Endothelial cell of hepatic sinusoid (primary cell): ENCODE results near the gene FBXO40.
"Not testable (repeated sequence)": the region's sequence is repeated elsewhere in the genome, so short reads cannot be mapped to it uniquely, and the experiment has no call there.

ENCODE experiments used
- in situ Hi-C: cut with HindIII; loops from 2 replicates; pipeline ENCODE4 v1.10.0; 2017; ENCODE audit warnings: low sequenced_read_pairs

FBXO40 gene

DNA sequence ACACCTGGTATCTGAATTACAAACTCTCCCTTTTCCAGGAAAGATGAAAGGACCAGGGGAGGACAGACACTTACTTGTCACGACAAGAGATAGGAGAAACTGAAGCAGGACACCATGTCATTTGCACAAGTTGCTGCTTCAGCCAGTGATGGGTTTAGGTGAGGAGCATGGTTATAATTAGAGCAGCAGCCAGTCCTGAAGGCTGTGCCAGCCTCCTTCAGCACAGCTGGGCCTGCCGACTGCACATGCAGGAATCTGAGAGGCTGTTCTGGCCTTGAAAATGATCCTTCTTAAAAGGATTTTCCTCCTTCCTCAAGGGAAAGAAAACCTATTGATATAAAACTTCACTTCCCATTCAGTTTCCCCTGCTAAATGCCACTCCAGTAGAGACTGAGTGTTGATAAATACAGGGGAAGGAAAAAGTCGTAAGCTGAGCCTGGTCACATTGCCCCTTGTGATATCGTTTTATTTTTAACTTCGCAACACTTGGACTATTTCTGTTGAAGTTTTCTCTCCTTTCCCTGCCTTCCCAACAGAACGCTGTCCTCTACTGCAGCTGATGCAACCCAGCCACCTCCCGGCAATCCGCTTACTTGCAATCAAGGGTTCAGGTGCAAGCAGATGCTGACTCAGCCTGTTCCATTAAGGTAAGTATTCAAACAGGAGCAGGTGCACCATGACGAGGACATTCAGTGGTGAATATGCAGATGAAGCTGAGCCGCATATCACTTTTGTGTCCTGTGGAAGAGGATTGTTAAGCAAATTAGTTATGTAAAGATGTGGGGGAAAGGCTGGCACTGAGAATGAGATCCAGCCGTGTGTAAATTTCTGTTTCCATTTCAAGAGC lies at the start of gene FBXO40:
Gene FBXO40, plus strand, starts transcription at position 524 of the 847 bp plus-strand sequence. CDS start 27,197 bp downstream, outside the sequence.
- in situ Hi-C loops: no loop called here

GRCh38 chr3:121545049-121545573 lies 48.1 kb upstream of the FBXO40 start:
- in situ Hi-C loops: no loop called here

GRCh38 chr3:121545574-121546455 lies 47.4 kb upstream of the FBXO40 start, which contains the start of gene POLQ:
POLQ (minus strand) TSS chr3:121545988; CDS start chr3:121545877, 111 bp downstream.
- in situ Hi-C loops: no loop called here

DNA sequence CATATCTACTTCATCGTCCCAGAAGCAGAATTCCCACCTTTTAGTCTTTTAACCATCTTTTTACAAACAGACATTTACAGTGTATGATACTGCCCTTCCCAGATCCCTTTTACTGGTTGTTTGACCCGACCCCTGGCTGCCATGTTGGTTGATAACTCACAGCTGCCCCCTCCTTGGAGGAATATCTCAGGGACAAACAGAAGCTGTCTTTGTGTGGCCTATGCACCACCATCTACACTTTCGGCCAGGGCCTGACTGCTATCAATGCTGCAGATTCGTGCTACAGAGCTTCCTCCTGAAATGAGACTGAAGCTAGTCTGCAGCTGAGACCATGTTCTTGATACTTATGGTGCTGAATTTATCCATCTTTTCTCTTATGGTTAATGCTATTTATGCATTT lies 40.8 kb upstream of the FBXO40 start:
- in situ Hi-C loops: loop anchor here (10.0 kb wide), 1 partner anchor 52 kb away; no protein-coding TSS in a partner anchor

GRCh38 chr3:121552797-121553196 lies 40.4 kb upstream of the FBXO40 start:
- in situ Hi-C loops: loop anchor here (10.0 kb wide), 1 partner anchor 52 kb away; no protein-coding TSS in a partner anchor

DNA sequence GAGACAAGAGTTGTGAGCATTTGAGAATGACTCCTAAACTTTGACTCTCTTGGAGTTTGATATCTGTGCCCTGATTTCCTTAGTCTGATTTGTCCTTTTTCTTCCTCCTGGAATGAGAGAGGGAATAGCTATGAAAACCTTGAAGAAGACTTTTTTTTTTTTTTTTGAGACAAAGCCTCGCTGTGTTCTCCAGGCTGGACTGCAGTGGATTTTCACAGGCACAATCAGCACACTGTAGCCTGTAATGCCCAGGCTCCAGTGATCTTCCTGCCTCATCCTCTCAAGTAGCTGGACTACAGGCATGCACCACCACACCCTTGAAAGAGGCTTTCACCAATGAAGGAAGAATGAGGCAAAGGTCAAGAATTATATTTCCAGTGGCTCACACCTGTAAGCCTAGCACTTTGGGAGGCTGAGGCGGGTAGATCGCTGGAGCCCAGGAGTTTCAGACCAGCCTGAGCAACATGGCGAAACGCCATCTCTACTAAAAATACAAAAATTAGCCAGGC lies 35.7 kb upstream of the FBXO40 start:
- in situ Hi-C loops: loop anchor here (10.0 kb wide), 1 partner anchor 47 kb away; no protein-coding TSS in a partner anchor

GRCh38 chr3:121562148-121562547 lies 31.0 kb upstream of the FBXO40 start:
- in situ Hi-C loops: no loop called here

DNA sequence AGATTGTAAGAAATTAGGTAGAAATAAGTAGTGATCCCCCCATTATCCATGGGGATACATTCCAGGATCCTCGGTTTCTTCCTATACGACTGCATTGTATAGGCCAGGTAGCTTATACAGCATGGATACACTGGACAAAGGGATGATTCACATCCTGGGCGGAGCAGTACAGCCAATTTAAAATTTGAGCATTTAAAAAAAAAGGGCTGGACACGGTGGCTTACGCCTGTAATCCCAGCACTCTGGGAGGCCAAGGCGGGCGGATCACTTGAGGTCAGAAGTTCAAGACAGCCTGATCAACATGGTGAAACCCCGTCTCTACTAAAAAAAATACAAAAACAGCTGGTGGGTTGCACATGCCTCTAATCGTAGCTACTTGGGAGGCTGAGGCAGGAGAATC lies 26.4 kb upstream of the FBXO40 start:
- in situ Hi-C loops: no loop called here

DNA sequence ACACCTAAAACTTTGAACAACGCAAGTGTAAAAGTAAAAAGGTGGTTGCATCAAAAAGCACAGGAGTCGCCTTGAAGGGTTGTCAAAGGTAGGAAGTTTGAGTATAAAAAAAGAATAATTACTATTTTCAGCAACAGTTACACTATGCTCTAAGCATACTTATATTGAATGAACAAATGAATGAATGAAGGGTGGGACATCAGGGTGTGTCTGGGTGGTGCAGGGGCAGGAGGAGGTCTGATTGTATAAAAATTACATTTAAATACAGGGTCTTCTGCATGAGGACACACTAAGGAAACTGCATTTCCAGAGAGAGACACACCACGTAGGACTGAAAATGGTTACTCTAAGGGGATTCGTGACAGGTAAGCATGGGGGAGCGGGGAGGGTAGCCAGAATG lies 25.5 kb upstream of the FBXO40 start, which contains the start of gene ARGFX:
Gene ARGFX, plus strand, starts transcription at position 301 of the 400 bp plus-strand sequence. CDS start 2,765 bp downstream, outside the sequence.
- in situ Hi-C loops: no loop called here

DNA sequence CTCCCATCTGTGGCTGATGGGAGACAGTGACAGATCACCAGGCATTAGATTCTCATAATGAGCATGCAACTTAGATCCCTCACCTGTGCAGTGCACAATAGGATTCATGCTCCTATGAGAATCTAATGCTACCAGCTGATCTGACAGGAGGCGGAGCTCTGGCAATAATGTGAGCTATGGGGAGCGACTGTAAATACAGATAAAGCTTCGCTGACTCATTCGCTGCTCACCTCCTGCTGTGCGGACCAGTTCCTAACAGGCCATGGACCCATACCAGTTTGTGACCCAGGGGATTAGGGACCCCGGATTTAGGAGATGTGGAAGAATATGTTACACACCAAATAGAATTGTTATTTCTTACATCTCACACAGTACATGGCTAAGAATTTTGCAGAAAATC lies 18.7 kb upstream of the FBXO40 start:
- in situ Hi-C loops: no loop called here

- in situ Hi-C loops: no loop called here
Observed at GRCh38 chr3:121581691-121582090, 11.5 kb upstream of the FBXO40 start.

DNA sequence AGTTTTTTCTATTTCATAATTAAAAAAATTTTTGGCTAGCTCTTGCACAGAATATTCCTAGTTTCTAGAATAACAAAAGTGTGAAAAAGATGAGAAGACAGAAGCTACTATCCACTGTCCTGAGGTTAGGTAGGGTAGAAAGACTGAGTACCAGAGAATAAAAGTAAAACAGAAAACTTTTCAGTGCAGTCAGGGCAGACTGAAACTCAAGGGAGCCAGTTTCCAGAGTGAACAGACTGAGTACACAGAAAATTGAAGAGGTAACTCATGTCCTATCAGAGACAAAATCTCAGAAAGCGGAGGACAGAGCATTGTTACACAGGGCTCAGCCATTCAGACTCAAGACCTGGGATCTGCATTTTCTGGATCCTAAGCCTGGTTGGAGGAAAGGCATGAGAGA lies 8.8 kb upstream of the FBXO40 start:
- in situ Hi-C loops: no loop called here

DNA sequence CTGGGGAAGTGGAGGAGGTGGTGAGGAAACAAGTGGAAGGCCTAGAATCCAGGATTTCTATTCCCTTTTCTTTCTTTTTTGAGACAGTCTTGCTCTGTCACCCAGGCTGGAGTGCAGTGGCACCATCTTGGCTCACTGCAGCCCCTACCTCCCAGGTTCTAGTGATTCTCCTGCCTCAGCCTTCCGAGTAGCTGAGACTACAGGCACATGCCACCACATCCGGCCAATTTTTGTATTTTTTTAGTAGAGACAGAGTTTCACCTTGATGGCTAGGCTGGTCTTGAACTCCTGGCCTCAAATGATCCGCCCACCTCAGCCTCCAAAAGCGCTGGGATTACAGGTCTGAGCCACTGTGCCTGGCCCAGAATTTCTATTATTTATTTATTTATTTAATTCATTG lies 627 bp downstream of the FBXO40 start:
- in situ Hi-C loops: not testable (repeated sequence)

DNA sequence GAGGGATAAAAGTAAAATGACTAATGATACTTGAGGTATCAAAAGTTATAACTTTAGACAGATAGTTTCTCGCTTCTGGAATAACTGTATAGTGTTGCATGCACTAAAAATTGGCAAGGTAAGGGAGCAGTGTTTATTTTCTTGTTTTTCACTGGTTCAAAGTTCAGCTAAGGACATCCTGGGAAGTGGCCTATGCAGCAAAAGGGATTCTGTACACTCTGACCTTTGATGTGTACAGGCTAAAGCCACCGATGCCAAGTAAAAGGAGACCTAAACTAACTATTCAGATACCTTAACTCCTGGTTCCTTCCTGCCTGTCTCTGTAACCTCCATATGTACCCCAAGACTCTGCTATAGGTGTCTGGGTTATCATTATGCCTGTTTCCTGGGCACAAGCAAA lies 1.7 kb downstream of the FBXO40 start:
- in situ Hi-C loops: no loop called here

GRCh38 chr3:121595765-121596406 lies 2.7 kb downstream of the FBXO40 start:
- in situ Hi-C loops: no loop called here

- in situ Hi-C loops: no loop called here
Observed at GRCh38 chr3:121598564-121598963, 5.4 kb downstream of the FBXO40 start.

DNA sequence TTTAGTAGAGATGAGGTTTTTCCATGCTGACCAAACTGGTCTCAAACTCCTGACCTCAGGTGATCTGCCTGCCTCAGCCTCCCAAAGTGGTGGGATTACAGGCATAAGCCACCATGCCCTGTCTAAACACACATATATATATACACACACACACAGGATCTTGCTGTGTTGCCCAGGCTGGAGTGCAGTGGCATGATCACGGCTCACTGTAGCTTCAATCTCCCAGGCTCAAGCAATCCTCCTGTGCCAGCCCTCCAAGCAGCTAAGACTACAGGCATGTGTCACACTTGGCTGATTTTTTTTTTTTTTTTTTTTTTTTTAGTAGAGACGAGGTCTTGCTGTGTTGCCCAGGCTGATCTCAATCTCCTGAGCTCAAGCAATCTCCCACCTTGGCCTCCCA lies 6.7 kb downstream of the FBXO40 start:
- in situ Hi-C loops: loop anchor here (10.0 kb wide), 1 partner anchor 45 kb away; no protein-coding TSS in a partner anchor

GRCh38 chr3:121601212-121601812 lies 8.1 kb downstream of the FBXO40 start:
- in situ Hi-C loops: loop anchor here (10.0 kb wide), 1 partner anchor 47 kb away; no protein-coding TSS in a partner anchor

- in situ Hi-C loops: loop anchor here (10.0 kb wide), 1 partner anchor 50 kb away; no protein-coding TSS in a partner anchor
Observed at GRCh38 chr3:121604759-121605158, 11.6 kb downstream of the FBXO40 start.

DNA sequence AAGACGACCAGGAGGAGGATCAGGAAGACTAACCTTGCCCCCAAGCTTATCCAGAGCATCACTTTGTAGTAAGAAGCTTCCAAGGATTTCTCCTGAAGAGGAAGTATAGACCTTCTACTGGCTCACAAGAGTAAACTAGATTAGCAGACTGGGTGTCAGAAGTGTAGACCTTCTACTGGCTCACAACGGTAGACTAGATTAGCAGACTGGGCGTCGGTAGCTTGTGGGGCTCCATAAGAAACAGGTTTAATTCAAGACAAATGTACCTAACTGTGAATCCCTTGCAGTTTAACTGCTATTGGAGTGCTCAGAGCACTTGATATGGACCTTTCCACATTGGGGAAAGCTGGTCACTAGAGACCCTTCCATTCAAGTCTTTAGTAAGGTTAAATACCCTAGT lies 12.9 kb downstream of the FBXO40 start:
- in situ Hi-C loops: loop anchor here (10.0 kb wide), 1 partner anchor 51 kb away; no protein-coding TSS in a partner anchor
